Measurements from ENCODE around the gene MZB1.
A peak's percentile ranks its signal among the peaks of the same experiment; 100 is the strongest.
"Not testable (repeated sequence)": the region's sequence is repeated elsewhere in the genome, so short reads cannot be mapped to it uniquely, and the experiment has no call there.

MZB1 gene

DNA sequence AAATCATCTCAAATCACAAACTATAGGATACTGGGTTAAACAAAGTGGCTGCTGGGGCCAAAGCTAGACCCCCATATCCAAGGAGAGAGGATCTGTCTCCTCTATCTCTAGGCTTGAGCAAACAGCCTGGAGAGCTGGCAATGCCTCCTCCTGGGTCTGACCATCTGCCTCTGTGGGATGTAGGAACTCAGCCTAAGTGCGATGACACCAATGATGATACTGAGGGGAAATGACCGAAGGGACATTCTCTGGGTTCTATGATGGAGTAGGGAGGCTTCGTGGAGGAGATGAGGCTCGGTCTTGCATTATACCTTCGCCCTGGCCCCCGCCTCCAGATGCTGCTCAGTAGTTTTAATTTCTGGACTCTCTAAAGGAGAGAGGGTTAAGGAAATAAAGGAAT, 23.4 kb upstream of the MZB1 start:
- H3K4me3 ChIP-seq, result no peak overlapping the region
- peak overlapping the region in 3 of 21 experiments; percentile 25 to 74 (median 60) for H3K27ac ChIP-seq

DNA sequence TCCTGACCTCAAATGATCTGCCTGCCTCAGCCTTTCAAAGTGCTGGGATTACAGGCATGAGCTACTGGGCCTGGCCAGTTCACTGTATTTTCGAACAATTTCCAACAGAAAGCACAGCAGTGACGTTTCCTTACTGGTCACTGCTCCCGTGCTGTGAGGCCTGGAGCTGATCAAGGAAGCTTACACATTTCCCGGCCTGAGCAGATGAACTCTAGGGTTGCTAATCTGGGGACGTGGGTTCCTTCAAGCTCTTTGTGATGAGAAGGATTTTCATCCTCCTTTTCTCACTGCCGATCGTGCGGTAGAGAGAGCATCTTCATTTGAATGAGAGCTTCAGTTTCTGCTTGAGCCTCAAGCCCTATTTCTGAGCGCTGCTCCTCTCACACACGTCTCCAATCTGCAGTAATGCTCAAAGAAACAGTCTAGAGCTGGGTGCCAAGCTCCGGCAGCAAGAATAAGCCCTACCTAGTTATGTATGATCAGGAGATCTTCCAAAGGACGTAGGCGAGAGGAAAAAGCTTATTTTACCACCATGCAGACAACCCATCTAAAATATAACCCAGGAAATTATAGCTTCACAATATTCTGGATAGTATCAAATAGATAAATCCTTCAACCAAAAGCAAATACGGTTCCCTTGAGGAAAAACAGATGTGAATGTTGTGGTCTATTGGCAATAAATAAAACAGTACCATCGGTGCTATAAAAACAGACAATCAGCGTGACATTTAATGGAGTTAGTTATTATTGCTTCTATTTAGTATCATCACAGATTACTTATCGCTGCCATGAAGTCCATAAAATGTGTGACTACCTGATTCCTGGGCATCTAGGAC, 21.5 kb upstream of the MZB1 start:
- H3K4me3 ChIP-seq, result no peak overlapping the region
- peak overlapping the region in 10 of 21 experiments; percentile 3 to 74 (median 44) for H3K27ac ChIP-seq

DNA sequence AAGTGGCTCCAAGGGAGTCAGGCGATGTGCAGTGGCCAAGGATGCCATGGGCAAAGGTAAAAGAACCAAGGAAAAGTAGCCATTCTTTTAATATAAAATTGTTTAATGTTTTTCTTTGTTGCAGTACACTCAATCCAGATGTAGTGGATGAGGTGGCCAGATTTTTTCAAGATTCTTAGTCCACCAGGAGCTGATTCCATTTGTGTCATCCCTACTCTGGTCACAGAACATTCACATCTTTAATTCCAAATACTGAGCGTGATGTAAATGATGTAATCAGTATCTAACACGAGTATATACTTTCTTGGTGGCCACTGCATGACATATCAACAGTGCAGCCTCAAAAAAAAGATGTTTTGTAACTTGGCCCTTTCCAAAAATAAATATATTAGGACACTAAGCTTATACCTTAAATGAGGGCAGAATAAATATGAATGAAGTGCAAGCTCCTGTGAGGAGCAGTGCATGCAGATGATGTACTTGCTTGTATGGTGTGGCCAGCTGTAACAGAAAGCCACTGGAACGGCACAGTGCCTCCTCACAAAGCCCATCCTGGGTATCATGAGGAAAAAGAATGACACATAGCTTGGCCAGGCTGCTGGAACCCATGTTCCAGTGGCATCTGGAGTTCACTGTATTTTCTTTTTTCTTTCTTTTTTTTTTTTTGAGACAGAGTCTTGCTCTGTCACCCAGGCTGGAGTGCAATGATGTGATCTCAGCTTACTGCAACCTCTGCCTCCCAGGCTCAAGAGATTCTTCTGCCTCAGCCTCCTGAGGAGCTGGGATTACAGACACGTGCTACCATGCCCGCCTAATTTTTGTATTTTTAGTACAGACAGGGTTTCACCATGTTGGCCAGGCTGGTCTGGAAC, 20.6 kb upstream of the MZB1 start:
- Histone ChIP-seq H3K27ac (peak overlapping the region in 8 of 21 experiments; percentile 3 to 74 (median 44)), H3K4me3 (no peak overlapping the region)

DNA sequence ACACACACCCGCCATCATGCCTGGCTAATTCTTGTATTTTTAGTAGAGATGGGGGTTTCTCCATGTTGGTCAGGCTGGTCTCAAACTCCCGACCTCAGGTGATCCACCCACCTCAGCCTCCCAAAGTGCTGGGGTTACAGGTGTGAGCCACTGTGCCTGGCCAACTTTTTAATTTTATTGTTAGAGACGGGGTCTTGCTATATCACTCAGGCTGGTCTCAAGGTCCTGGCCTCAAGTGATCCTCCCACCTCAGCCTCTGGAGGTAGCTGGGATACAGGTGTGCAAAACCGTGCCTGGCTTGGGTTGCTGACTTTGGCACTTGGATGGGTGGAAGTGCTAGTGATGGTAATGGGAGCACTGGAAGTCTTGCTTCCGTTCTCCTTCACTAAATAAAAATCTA, 19.4 kb upstream of the MZB1 start:
- H3K4me3 ChIP-seq, H3K27ac ChIP-seq: not testable (repeated sequence)

DNA sequence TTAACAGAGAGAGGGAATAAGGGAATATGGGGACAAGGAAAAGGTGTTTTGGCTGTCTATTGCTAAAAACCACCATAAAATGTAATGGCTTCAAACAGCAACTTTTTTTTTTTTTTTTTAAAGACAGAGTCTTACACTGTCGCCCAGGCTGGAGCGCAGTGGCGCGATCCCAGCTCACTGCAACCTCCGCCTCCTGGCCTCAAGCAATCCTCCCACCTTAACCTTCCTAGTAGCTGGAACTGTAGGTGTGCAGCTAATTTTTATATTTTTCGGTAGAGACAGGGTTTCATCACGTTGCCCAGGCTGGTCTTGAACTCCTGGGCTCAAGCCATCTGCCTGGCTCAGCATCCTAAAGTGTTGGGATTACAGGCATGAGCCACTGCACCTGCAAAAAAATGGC, 18.5 kb upstream of the MZB1 start:
- no peak overlapping the region for H3K4me3 ChIP-seq
- H3K27ac ChIP-seq, result peak overlapping the region in 1 of 21 experiments; percentile 26

DNA sequence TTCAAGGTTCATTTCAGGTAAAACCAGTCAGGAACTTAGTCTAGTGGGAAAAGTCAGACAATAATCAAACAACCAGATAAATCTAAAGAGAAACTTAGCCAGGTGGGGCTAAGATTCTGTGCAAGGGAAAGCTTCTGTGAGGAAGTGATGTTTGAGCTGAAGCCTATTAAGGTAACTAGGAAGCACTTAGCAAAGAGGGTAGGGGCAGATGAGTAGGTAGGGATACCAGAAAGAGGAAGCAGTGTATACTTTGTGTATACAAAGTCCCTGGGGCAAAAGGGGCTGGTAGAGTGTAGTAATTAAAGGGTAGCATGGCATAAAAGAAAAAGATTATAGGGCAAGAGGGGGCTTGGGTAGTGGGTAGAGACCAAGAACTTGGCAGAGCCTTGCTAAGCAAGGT, 17.8 kb upstream of the MZB1 start:
- Histone ChIP-seq H3K27ac (peak overlapping the region in 2 of 21 experiments; percentile 26 to 50), H3K4me3 (no peak overlapping the region)

DNA sequence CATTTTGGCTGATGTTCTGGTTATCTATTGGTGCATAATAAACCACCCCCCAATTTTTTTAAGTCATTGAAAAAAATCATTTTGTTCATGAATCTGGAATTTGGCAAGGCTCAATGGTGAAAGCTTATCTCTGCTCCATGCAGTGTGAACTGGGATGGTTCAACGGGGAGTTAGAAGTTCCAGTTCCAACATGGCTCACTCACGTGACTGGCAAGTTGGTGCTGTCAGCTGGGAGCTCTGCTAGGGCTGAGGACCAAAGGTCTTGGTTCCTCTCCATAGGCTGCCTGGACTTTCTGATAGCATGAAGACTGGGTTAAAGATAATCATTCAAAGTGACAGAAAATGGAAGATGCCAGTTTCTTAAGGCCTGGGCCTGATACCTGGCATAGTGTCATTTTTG, 17.2 kb upstream of the MZB1 start:
- H3K27ac ChIP-seq, result peak overlapping the region in 1 of 21 experiments; percentile 26
- no peak overlapping the region for H3K4me3 ChIP-seq

DNA sequence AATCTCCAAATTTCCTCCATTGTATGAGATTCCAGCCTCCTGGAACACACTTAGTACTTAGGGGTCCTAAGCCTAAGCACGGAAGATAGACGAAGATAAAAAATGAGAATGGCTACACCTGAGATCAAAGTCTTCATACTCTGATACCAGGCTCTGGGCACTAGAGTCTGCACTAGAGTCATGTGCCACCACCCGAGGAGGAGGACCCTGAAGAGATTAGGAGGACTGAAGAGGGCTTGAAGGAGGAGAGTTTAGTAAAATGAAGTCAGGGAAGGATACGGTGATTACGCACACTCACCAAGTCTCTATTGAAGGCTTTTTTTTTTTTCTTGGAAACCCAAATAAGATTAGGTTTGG, 14.7 kb upstream of the MZB1 start:
- peak overlapping the region in 20 of 21 experiments; percentile 64 to 96 (median 87) for H3K27ac ChIP-seq
- peak overlapping the region in 6 of 7 experiments; percentile 29 to 43 (median 36) for H3K4me3 ChIP-seq

DNA sequence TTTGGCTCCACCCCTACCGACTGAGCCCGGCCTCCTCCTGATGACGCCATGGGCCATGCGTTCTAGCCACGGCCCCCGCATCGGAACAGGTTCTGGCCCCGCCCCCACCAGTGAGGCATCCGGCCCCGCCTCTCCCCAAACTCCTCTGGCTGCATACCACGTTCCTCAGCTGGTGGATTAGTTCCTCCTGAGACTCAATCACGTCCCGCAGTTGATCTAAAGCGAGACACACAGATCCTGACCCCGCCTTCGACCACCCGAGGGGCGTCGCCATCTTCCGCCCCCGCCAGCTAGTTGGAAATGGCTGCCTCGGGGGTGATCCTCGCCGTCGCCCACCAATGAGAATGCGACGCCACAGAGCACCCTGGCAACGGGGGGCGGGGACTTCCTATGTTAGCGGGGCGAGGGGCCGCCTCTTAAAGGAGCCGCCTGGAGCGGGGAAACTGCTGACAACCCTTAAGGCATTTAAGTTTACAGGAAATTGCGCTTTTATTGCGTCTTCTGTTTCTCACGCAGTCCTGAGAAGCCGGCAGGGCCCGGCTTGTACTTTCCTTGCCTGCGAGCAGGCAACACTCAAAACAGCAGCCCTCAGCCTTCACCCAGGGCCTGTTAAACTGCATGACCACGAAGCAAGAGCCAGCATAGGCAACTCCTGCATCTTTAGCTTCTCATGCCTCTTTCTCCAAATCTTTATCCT, 14.2 kb upstream of the MZB1 start, which contains the start of gene SPATA24:
TSS of gene SPATA24 (minus strand) at position 303 of the 697 bp plus-strand sequence. CDS start at position 274, 29 bp downstream.
- peak within 1 kb of the TSS; percentile 29 to 43 (median 36) for H3K4me3 ChIP-seq
- peak within 1 kb of the TSS; percentile 41 to 96 (median 87) for H3K27ac ChIP-seq

DNA sequence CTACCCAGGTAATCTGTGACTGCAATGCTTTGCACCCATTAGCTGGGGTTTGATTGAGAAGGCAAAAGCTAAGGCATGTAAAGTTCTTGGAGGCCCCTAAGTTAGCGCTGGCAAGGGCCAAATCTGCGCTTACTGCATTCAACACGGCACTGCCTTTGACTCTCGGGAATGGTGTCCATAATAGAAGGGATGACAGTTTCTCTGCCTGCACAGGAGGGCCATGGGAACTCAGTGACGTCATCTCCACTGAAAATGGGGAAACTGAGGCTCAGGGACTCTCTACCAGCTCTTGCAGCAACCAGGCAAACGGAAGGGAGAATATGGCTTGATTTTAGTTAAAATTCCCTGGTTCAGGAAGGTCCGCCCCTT, 13.7 kb upstream of the MZB1 start:
- Histone ChIP-seq H3K27ac (peak overlapping the region; percentile 41 to 96 (median 87)), H3K4me3 (peak overlapping the region; percentile 29 to 43 (median 36))

DNA sequence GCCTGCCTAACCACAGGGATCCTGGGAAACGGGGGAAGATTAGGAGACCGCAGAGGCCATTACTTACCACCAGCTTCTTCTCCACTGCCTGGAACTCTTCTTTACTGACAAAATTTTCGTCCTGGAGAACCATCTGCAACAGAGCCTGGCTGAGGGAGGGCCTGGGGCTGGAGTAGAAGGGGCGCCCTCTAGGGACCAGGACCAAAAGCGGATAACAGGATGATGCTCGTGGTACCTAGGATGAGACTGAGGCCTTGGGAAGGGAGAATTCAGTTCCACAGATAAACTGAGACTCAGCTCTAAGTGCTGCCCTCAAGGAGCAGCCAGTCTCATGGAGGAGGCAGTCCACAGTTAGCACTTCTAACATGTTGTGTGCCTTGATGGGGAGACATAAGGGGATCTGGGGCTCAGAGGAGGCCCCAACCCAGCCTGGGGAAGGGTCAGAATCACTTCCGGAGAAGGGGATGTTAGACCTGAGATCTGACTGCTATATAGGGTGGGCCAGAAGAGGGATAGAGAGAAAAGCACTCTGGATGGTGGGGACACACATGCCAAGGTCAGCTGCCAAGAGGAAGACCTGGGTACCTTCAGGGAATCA, 12.9 kb upstream of the MZB1 start:
- Histone ChIP-seq H3K27ac (peak overlapping the region in 10 of 21 experiments; percentile 67 to 96 (median 88)), H3K4me3 (no peak overlapping the region)

DNA sequence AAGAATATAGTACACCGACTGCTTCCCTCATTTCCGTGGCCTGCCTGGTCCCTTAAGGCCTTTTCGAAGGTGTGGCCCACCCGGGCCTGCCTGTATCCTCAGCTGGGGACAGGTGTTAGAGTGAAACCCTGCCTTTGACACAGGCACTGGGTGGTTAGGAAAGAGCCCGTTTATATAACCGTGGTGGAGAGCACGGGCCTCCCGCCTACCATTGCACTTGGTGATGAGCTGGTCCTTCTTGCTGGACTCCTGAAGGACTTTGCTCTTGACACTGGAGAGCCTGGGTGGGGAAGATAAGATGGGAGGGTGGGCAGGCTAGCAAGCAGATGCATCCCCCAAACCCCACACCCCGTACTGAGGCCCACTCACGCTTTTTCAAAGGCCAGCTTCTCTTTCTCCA, 11.8 kb upstream of the MZB1 start:
- no peak overlapping the region for H3K4me3 ChIP-seq
- no peak overlapping the region for H3K27ac ChIP-seq

DNA sequence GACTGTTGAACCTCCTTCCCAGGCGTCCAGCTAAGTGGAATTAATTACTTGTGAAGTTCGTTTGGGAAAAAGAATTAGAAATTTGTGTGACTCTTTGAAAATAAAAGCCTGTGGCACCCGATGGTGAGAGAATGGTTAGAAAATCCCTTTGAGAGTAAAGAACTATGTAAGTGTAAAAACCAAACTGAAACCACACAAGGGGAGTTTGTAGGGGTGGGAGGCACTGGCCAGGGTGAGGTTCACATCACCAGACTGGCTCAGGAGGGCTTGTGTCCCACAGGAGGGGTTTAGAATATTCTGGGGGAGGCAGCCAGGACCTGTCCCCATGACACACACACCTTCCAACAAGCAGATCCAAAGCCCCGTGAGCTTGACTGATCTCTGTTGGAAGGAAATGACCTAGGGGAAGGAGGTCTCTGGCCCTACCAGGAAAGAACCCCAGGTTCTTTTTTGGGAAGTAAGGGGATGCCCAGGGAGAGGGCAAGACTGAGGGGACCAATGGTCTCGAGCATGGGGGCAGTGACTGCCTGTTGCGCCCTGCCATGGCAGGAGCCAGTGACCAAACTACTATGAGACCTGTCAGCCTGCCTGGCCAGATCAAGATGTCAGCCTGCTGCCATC, 9.9 kb upstream of the MZB1 start:
- Histone ChIP-seq H3K27ac (no peak overlapping the region), H3K4me3 (no peak overlapping the region)

DNA sequence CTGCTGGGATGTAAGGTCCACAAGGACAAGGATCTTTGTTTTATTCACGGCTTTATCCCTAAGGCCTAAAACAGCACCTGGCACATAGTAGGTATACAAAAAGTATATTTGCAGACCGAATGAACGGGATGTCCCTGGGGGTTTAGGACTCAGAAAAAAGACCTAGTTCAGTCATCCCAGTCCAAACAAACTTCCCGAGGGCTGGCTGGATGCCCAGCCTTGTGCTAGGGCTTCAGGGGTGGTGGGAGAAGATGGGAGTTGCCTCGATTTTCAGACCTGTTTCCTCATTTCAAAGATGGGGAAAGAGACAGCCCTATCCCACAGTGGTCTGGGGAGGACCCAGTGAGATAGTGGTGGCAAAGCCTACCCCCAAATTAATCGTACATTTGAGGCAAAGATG, 8.2 kb upstream of the MZB1 start:
- no peak overlapping the region for H3K27ac ChIP-seq
- no peak overlapping the region for H3K4me3 ChIP-seq

DNA sequence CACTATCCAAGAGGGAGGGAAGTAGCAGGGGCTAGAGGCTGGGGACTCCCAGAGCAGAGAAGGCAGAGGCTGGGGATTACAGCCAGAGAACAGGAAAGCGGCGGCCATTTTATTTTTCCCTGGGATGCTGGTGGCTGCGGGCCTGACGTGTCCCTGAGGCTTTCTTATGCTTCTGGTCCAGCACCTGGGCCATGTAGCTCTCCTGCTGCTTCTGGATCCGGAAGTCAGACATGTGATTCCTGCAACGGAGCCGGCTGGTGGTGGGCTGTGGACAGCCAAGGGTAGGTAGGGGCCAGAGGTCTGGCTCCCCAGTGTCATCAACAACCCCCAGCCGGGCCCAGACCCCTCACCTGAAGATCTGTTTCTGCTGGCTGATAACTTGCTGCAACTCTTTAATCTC, 7.0 kb upstream of the MZB1 start:
- Histone ChIP-seq H3K27ac (no peak overlapping the region), H3K4me3 (no peak overlapping the region)

DNA sequence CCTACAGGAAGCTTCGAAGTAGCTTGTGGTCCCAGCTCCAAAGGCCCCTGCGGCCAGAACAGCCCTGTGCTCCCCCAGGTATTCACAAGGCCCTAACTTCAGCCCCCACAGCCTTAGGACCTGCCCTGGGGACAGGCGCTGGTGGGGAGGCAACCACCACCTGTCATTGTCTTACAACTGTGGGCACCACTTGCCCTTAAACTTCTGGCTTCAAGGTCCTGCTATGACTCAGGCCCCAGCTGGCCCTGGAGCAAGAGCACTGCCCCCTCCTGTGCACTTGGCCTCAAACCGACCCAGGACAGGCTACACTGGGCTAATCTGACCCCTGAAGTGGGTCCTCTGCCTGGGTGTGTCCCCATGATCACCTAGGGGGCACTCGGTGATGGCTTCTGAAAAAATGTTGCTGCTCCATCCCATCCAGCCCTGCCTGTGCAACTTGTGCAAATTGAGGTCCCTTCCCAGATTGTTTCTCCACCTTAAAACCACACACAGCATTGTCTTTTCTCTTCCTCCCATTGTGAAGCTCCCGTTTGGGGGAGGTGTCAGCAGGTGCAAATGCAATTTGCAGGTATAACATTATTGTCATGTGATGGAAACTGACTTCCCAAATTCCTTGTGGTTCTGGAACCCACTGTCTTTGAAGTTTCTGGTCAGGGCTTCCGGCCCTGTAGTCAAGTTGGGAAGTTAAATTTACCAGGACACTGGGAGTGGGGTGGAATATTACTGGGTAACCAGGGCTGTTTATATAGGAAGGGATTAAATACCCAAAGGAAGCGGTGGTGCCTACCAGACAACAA, 6.3 kb upstream of the MZB1 start:
- Histone ChIP-seq H3K27ac (no peak overlapping the region), H3K4me3 (no peak overlapping the region)

DNA sequence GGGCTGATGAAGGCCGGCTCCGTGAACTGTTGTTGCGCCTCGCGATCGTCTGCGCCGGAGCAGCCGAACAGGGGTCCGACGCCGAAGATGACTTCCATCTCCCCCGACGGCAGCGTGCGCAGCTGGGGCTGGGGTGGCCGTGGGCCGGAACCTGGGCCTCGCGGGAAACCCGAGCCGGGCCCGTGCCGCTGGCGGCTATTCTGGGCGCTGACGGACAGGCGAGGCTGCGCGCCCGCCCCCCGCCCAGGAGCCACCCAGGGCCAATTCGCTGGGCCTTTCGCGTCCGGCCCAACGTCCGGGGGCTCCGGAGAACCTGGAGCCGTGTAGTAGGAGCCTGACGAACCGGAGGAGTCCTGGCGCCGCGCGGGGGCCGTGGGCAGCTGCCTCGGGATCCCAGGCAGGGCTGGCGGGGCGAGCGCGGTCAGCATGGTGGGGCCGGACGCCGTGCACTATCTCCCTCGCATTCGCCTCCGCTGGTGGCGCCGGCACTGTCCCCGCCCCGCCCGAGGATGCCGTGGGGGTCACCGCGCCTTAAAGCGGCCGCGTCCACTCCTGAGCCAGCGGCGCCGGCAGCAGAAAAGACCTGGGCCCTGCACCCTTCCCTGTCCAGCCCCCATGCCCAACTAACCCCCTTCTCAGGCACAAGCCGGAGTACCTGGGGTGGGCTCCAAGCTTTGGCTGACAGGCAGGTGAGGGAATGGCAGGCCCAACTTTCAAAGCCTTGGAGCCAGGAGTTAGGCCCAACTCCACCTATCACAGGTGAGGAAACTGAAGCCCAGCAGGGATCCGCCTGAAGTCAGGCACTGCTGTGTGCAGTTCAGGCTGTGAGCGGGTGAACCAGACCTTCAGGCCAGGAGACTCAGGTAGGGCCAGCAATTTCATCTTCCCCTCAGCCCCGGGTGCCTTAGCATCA, 5.2 kb upstream of the MZB1 start, which contains the start of gene PROB1:
TSS of gene PROB1 (minus strand) at position 451 of the 913 bp plus-strand sequence. CDS start at position 428, 23 bp downstream.
- H3K27ac ChIP-seq, result peak within 1 kb of the TSS in 17 of 21 experiments; percentile 1 to 86 (median 63)
- peak within 1 kb of the TSS; percentile 36 to 67 (median 51) for H3K4me3 ChIP-seq

Measured in skin epidermis (tissue), 12 donors.